ENCODE measurements around the gene CAV1.

Gene CAV1

GRCh38 chr7:116549370-116549769, 24.5 kb downstream of the CAV1 start:
- Mint-ChIP-seq H3K4me3 (no peak overlapping the region), H3K9me3 (no peaks in the 10 kb centered on the region), H3K36me3 (ENCODE audit: low read depth) (no peaks in the 10 kb centered on the region), H3K27ac (no peak overlapping the region), H3K4me1 (ENCODE audit: low read depth) (no peaks in the 10 kb centered on the region), H3K27me3 (peaks cover 41% of the 10 kb centered on the region)
- no peak for DNase-seq

- no peak for DNase-seq
- no peak overlapping the region for H3K27ac Mint-ChIP-seq
- peaks cover 45% of the 10 kb centered on the region for H3K27me3 Mint-ChIP-seq
- H3K4me1 Mint-ChIP-seq (ENCODE audit: low read depth) = no peaks in the 10 kb centered on the region
- no peaks in the 10 kb centered on the region for H3K36me3 Mint-ChIP-seq (ENCODE audit: low read depth)
- H3K9me3 Mint-ChIP-seq = no peaks in the 10 kb centered on the region
- H3K4me3 Mint-ChIP-seq = no peak overlapping the region
These were observed 26.9 kb downstream of the CAV1 start for GRCh38 chr7:116551692-116552091.

GRCh38 chr7:116552602-116553001, 27.8 kb downstream of the CAV1 start:
- Mint-ChIP-seq H3K36me3 (ENCODE audit: low read depth) (no peaks in the 10 kb centered on the region), H3K27ac (no peak overlapping the region), H3K9me3 (no peaks in the 10 kb centered on the region), H3K27me3 (peaks cover 49% of the 10 kb centered on the region), H3K4me3 (no peak overlapping the region), H3K4me1 (ENCODE audit: low read depth) (no peaks in the 10 kb centered on the region)
- DNase-seq = no peak

GRCh38 chr7:116553168-116553964, 28.5 kb downstream of the CAV1 start:
- no peak for DNase-seq
- Mint-ChIP-seq H3K4me1 (ENCODE audit: low read depth) (no peaks in the 10 kb centered on the region), H3K27me3 (peaks cover 54% of the 10 kb centered on the region), H3K27ac (no peak overlapping the region), H3K36me3 (ENCODE audit: low read depth) (no peaks in the 10 kb centered on the region), H3K9me3 (no peaks in the 10 kb centered on the region), H3K4me3 (no peak overlapping the region)

GRCh38 chr7:116554436-116554835, 29.6 kb downstream of the CAV1 start:
- no peak overlapping the region for H3K27ac Mint-ChIP-seq
- H3K9me3 Mint-ChIP-seq = no peaks in the 10 kb centered on the region
- H3K36me3 Mint-ChIP-seq (ENCODE audit: low read depth) = no peaks in the 10 kb centered on the region

GRCh38 chr7:116554911-116555310, 30.1 kb downstream of the CAV1 start:
- H3K27ac Mint-ChIP-seq = no peak overlapping the region
- DNase-seq = no peak
- no peaks in the 10 kb centered on the region for H3K9me3 Mint-ChIP-seq
- H3K4me3 Mint-ChIP-seq = no peak overlapping the region
- peaks cover 58% of the 10 kb centered on the region for H3K27me3 Mint-ChIP-seq
- H3K4me1 Mint-ChIP-seq (ENCODE audit: low read depth) = no peaks in the 10 kb centered on the region
- no peaks in the 10 kb centered on the region for H3K36me3 Mint-ChIP-seq (ENCODE audit: low read depth)

More at GRCh38 chr7:116554436-116554835, 29.6 kb downstream of the CAV1 start:
- no peak overlapping the region for H3K4me3 Mint-ChIP-seq
- H3K27me3 Mint-ChIP-seq = peaks cover 55% of the 10 kb centered on the region
- no peak for DNase-seq
- H3K4me1 Mint-ChIP-seq (ENCODE audit: low read depth) = no peaks in the 10 kb centered on the region

- Mint-ChIP-seq H3K4me1 (ENCODE audit: low read depth) (no peaks in the 10 kb centered on the region), H3K27ac (no peak overlapping the region), H3K9me3 (no peaks in the 10 kb centered on the region), H3K36me3 (ENCODE audit: low read depth) (no peaks in the 10 kb centered on the region), H3K4me3 (no peak overlapping the region), H3K27me3 (peaks cover 69% of the 10 kb centered on the region)
- DNase-seq = no peak
These were observed 32.3 kb downstream of the CAV1 start for GRCh38 chr7:116557066-116557585.

GRCh38 chr7:116557901-116558300, 33.1 kb downstream of the CAV1 start:
- no peaks in the 10 kb centered on the region for H3K9me3 Mint-ChIP-seq
- peaks cover 70% of the 10 kb centered on the region for H3K27me3 Mint-ChIP-seq
- H3K4me3 Mint-ChIP-seq = no peak overlapping the region
- H3K4me1 Mint-ChIP-seq (ENCODE audit: low read depth) = no peaks in the 10 kb centered on the region
- DNase-seq = no peak
- H3K27ac Mint-ChIP-seq = no peak overlapping the region
- no peaks in the 10 kb centered on the region for H3K36me3 Mint-ChIP-seq (ENCODE audit: low read depth)

GRCh38 chr7:116560021-116560970, 35.5 kb downstream of the CAV1 start:
- H3K9me3 Mint-ChIP-seq = no peaks in the 10 kb centered on the region

GRCh38 chr7:116561697-116562483, 37.1 kb downstream of the CAV1 start:
- H3K36me3 Mint-ChIP-seq (ENCODE audit: low read depth) = no peaks in the 10 kb centered on the region
- no peaks in the 10 kb centered on the region for H3K4me1 Mint-ChIP-seq (ENCODE audit: low read depth)
- no peak for DNase-seq

More at GRCh38 chr7:116560021-116560970, 35.5 kb downstream of the CAV1 start:
- Mint-ChIP-seq H3K36me3 (ENCODE audit: low read depth) (no peaks in the 10 kb centered on the region), H3K4me3 (no peak overlapping the region), H3K4me1 (ENCODE audit: low read depth) (no peaks in the 10 kb centered on the region), H3K27me3 (peaks cover 60% of the 10 kb centered on the region), H3K27ac (no peak overlapping the region)
- DNase-seq = no peak

GRCh38 chr7:116562529-116563121, 37.8 kb downstream of the CAV1 start:
- Mint-ChIP-seq H3K36me3 (ENCODE audit: low read depth) (no peaks in the 10 kb centered on the region), H3K9me3 (no peaks in the 10 kb centered on the region), H3K27ac (no peak overlapping the region), H3K4me1 (ENCODE audit: low read depth) (no peaks in the 10 kb centered on the region), H3K27me3 (peaks cover 51% of the 10 kb centered on the region), H3K4me3 (no peak overlapping the region)
- DNase-seq = no peak

More at GRCh38 chr7:116561697-116562483, 37.1 kb downstream of the CAV1 start:
- H3K27me3 Mint-ChIP-seq = peaks cover 55% of the 10 kb centered on the region
- no peak overlapping the region for H3K27ac Mint-ChIP-seq
- no peak overlapping the region for H3K4me3 Mint-ChIP-seq
- no peaks in the 10 kb centered on the region for H3K9me3 Mint-ChIP-seq

GRCh38 chr7:116565981-116566380, 41.1 kb downstream of the CAV1 start:
- Mint-ChIP-seq H3K27me3 (peaks cover 39% of the 10 kb centered on the region), H3K36me3 (ENCODE audit: low read depth) (no peaks in the 10 kb centered on the region), H3K27ac (no peak overlapping the region), H3K9me3 (no peaks in the 10 kb centered on the region), H3K4me1 (ENCODE audit: low read depth) (no peaks in the 10 kb centered on the region), H3K4me3 (no peak overlapping the region)
- no peak for DNase-seq

GRCh38 chr7:116566666-116567065, 41.8 kb downstream of the CAV1 start:
- Mint-ChIP-seq H3K4me3 (no peak overlapping the region), H3K27ac (no peak overlapping the region), H3K9me3 (no peaks in the 10 kb centered on the region)

GRCh38 chr7:116569737-116570136, 44.9 kb downstream of the CAV1 start:
- Mint-ChIP-seq H3K4me1 (ENCODE audit: low read depth) (no peaks in the 10 kb centered on the region), H3K9me3 (no peaks in the 10 kb centered on the region)

More at GRCh38 chr7:116566666-116567065, 41.8 kb downstream of the CAV1 start:
- no peaks in the 10 kb centered on the region for H3K4me1 Mint-ChIP-seq (ENCODE audit: low read depth)
- peaks cover 38% of the 10 kb centered on the region for H3K27me3 Mint-ChIP-seq
- no peak for DNase-seq
- H3K36me3 Mint-ChIP-seq (ENCODE audit: low read depth) = no peaks in the 10 kb centered on the region

More at GRCh38 chr7:116569737-116570136, 44.9 kb downstream of the CAV1 start:
- no peak for DNase-seq
- no peaks in the 10 kb centered on the region for H3K36me3 Mint-ChIP-seq (ENCODE audit: low read depth)
- no peak overlapping the region for H3K4me3 Mint-ChIP-seq
- no peak overlapping the region for H3K27ac Mint-ChIP-seq
- peaks cover 25% of the 10 kb centered on the region for H3K27me3 Mint-ChIP-seq
